H9 (cell line): ENCODE measurements around the gene GPR137B. TPM values are rescaled to one million over a fixed set of nuclear protein-coding genes. Genes with fewer than 3 reads are reported as not detected.

Source experiments
- DNase-seq: peaks from one replicate; pipeline ENCODE4 v3.0.0-alpha.2; 2017
- H2AFZ ChIP-seq: one replicate; pipeline ENCODE4 v1.6.1; 2013; ENCODE audit warnings: mild to moderate bottlenecking, low read length, control low read depth, moderate library complexity
- H2AK5ac ChIP-seq: 2 replicates; pipeline ENCODE4 v1.6.1; 2013; ENCODE audit warnings: low read length, control low read depth, mixed read lengths; ENCODE audit not compliant: insufficient read length
- H2BK120ac ChIP-seq: one replicate; pipeline ENCODE4 v1.6.1; 2013; ENCODE audit warnings: low read depth, mild to moderate bottlenecking, low read length, control low read depth, inconsistent platforms; ENCODE audit not compliant: poor library complexity, severe bottlenecking
- H2BK12ac ChIP-seq: 2 replicates; pipeline ENCODE4 v1.6.1; 2013; ENCODE audit warnings: low read length, control low read depth, mixed read lengths, low read depth; ENCODE audit not compliant: insufficient read length
- H2BK15ac ChIP-seq: 2 replicates; pipeline ENCODE4 v1.6.1; 2013; ENCODE audit warnings: low read depth, low read length, control low read depth
- H2BK20ac ChIP-seq: one replicate; pipeline ENCODE4 v1.6.1; 2013; ENCODE audit warnings: low read depth, mild to moderate bottlenecking, low read length, control low read depth, inconsistent platforms; ENCODE audit not compliant: poor library complexity, severe bottlenecking
- H2BK5ac ChIP-seq: 2 replicates; pipeline ENCODE4 v1.6.1; 2013; ENCODE audit warnings: low read length, control low read depth, mixed read lengths; ENCODE audit not compliant: insufficient read length
- H3K14ac ChIP-seq: 2 replicates; pipeline ENCODE4 v1.6.1; 2013; ENCODE audit warnings: low read length, control low read depth; ENCODE audit not compliant: insufficient read depth
- H3K18ac ChIP-seq: 2 replicates; pipeline ENCODE4 v1.6.1; 2013; ENCODE audit warnings: low read depth, mild to moderate bottlenecking, mixed read lengths, low read length, control low read depth; ENCODE audit not compliant: insufficient read length
- H3K23ac ChIP-seq: 2 replicates; pipeline ENCODE4 v1.6.1; 2013; ENCODE audit warnings: low read length, control low read depth, mixed read lengths, low read depth; ENCODE audit not compliant: insufficient read length
- H3K23me2 ChIP-seq: 2 replicates; pipeline ENCODE4 v1.6.1; 2013; ENCODE audit warnings: low read depth, mild to moderate bottlenecking, mixed read lengths, low read length, control low read depth; ENCODE audit not compliant: insufficient read length, poor library complexity, severe bottlenecking
- H3K27ac ChIP-seq: 2 replicates; pipeline ENCODE4 v1.5.1; 2013; ENCODE audit warnings: low read length, control low read depth, mixed read lengths, low read depth; ENCODE audit not compliant: insufficient read length
- H3K27me3 ChIP-seq: 2 replicates; pipeline ENCODE4 v1.6.1; 2013; ENCODE audit warnings: low read length, control low read depth, inconsistent platforms; ENCODE audit not compliant: insufficient read depth
- H3K4ac ChIP-seq: 2 replicates; pipeline ENCODE4 v1.6.1; 2013; ENCODE audit warnings: low read depth, mild to moderate bottlenecking, control low read depth, inconsistent platforms, low read length, moderate library complexity
- H3K4me1 ChIP-seq: 2 replicates; pipeline ENCODE4 v1.6.1; 2013; ENCODE audit warnings: low read length, control low read depth, inconsistent platforms; ENCODE audit not compliant: insufficient read depth
- H3K4me2 ChIP-seq: 2 replicates; pipeline ENCODE4 v1.6.1; 2013; ENCODE audit warnings: low read length, control low read depth, mixed read lengths; ENCODE audit not compliant: insufficient read length, insufficient read depth
- H3K56ac ChIP-seq: 2 replicates; pipeline ENCODE4 v1.6.1; 2013; ENCODE audit warnings: low read depth, mild to moderate bottlenecking, mixed read lengths, low read length, control low read depth; ENCODE audit not compliant: insufficient read length
- H3K79me1 ChIP-seq: 2 replicates; pipeline ENCODE4 v1.6.1; 2013; ENCODE audit warnings: low read depth, mild to moderate bottlenecking, moderate library complexity, low read length, control low read depth, inconsistent platforms; ENCODE audit not compliant: insufficient read depth, poor library complexity, severe bottlenecking
- H3K79me2 ChIP-seq: 2 replicates; pipeline ENCODE4 v1.6.1; 2013; ENCODE audit warnings: low read length, control low read depth, inconsistent platforms; ENCODE audit not compliant: insufficient read depth
- H3K9ac ChIP-seq: 2 replicates; pipeline ENCODE4 v1.6.1; 2013; ENCODE audit warnings: low read length, control low read depth, mixed read lengths; ENCODE audit not compliant: insufficient read length; ENCODE audit errors: extremely low read depth
- H3K9me3 ChIP-seq: one replicate; pipeline ENCODE4 v1.6.1; 2013; ENCODE audit warnings: low read depth, low read length, inconsistent platforms; ENCODE audit not compliant: control insufficient read depth
- H3T11ph ChIP-seq: one replicate; pipeline ENCODE4 v1.6.1; 2013; ENCODE audit warnings: mild to moderate bottlenecking, low read length, control low read depth, inconsistent platforms
- H4K20me1 ChIP-seq: one replicate; pipeline ENCODE4 v1.6.1; 2013; ENCODE audit not compliant: control insufficient read depth, insufficient read length, insufficient read depth
- H4K5ac ChIP-seq: 2 replicates; pipeline ENCODE4 v1.6.1; 2013; ENCODE audit warnings: low read depth, mild to moderate bottlenecking, mixed read lengths, low read length, control low read depth; ENCODE audit not compliant: insufficient read length
- H4K8ac ChIP-seq: replicated peaks from 2 replicates; pipeline ENCODE4 v1.6.1; 2013; ENCODE audit warnings: low read length, control low read depth, mixed read lengths, low read depth; ENCODE audit not compliant: insufficient read length
- H4K91ac ChIP-seq: 2 replicates; pipeline ENCODE4 v1.6.1; 2013; ENCODE audit warnings: low read depth, mild to moderate bottlenecking, moderate library complexity, mixed read lengths, low read length, control low read depth; ENCODE audit not compliant: insufficient read length
- H3K27ac Mint-ChIP-seq, 3 experiments: 2 replicates in 2 of 3; 3 replicates in 1 of 3; pipeline ENCODE4 v1.8.0; 2020 to 2021; ENCODE audit warnings: mixed read lengths in 3 of 3, mild to moderate bottlenecking in 1 of 3, moderate library complexity in 1 of 3
- H3K27me3 Mint-ChIP-seq: 2 replicates; pipeline ENCODE4 v1.8.0; 2021; ENCODE audit warnings: low read depth, mild to moderate bottlenecking, moderate library complexity, mixed read lengths
- H3K36me3 Mint-ChIP-seq, 3 experiments: 2 replicates in 2 of 3; 3 replicates in 1 of 3; pipeline ENCODE4 v1.8.0; 2020 to 2021; ENCODE audit warnings: low read depth in 3 of 3, mixed read lengths in 3 of 3; ENCODE audit not compliant: insufficient read depth in 1 of 3
- H3K4me1 Mint-ChIP-seq, 2 experiments: 2 replicates each; pipeline ENCODE4 v1.8.0; 2020; ENCODE audit warnings: mixed read lengths in 2 of 2
- H3K4me3 Mint-ChIP-seq, 2 experiments: 2 replicates in 1 of 2; 3 replicates in 1 of 2; pipeline ENCODE4 v1.8.0; 2020 to 2021; ENCODE audit warnings: mild to moderate bottlenecking in 2 of 2, mixed read lengths in 2 of 2, moderate library complexity in 1 of 2
- H3K9me3 Mint-ChIP-seq, 2 experiments: 2 replicates in 1 of 2; 3 replicates in 1 of 2; pipeline ENCODE4 v1.8.0; 2020; ENCODE audit warnings: mild to moderate bottlenecking in 2 of 2, mixed read lengths in 2 of 2, moderate library complexity in 1 of 2
- CTCF ChIP-seq: fragments of 200-600 bp; sonication (generic); conservative IDR thresholded peaks from 3 replicates; pipeline ENCODE4 v1.8.0; 2021; ENCODE audit warnings: antibody characterized with exemption, mild to moderate bottlenecking
- WGBS: extraction: QIAGEN DNeasy Blood & Tissue Kit; methylation state at CpG from one replicate; pipeline ENCODE4 v1.1.7; 2013; ENCODE audit warnings: missing lambda C conversion rate, low lambda C conversion rate, mixed read lengths; ENCODE audit not compliant: insufficient read length; ENCODE audit errors: extremely low coverage; 5-methylcytosine and 5-hydroxymethylcytosine counted together
- total RNA-seq: library from RNA; stranded (reverse); gene quantifications from 2 replicates; pipeline ENCODE4 v1.2.1, GENCODE V29; 2021

Gene GPR137B
- total RNA-seq, 1 experiment from 2014 or later: 5.9 TPM

- Histone ChIP-seq H4K20me1 (no peaks in the 10 kb centered on the region), H3K18ac (no peak overlapping the region), H3K27me3 (no peaks in the 10 kb centered on the region), H2BK120ac (no peak overlapping the region), H4K91ac (no peak overlapping the region), H3T11ph (no peak overlapping the region), H3K79me1 (no peaks in the 10 kb centered on the region), H3K79me2 (no peaks in the 10 kb centered on the region), H4K5ac (no peak overlapping the region), H3K4me1 (no peaks in the 10 kb centered on the region), H2BK20ac (no peak overlapping the region), H3K27ac (no peak overlapping the region), H3K23ac (no peak overlapping the region), H2AFZ (no peak overlapping the region), H2BK15ac (no peak overlapping the region), H3K14ac (no peak overlapping the region), H3K4me2 (no peak overlapping the region), H2AK5ac (no peak overlapping the region), H4K8ac (no peak overlapping the region), H3K9me3 (no peaks in the 10 kb centered on the region), H2BK5ac (no peak overlapping the region), H2BK12ac (no peak overlapping the region), H3K9ac (no peak overlapping the region), H3K4ac (no peak overlapping the region), H3K23me2 (no peaks in the 10 kb centered on the region), H3K56ac (no peak overlapping the region)
- Mint-ChIP-seq H3K4me3 (no peak overlapping the region), H3K9me3 (peaks cover 11 to 18% of the 10 kb centered on the region in 2 experiments; a peak in 4 of 5 replicates), H3K27ac (no peak overlapping the region), H3K4me1 (0 out of 4 replicates have a peak, but pooled peaks cover 0 to 2% of the 10 kb centered on the region in 2 experiments), H3K27me3 (peaks cover 2% of the 10 kb centered on the region), H3K36me3 (peaks cover 7 to 8% (median 7%) of the 10 kb centered on the region in 3 experiments)
- DNase-seq: no peak
- TF ChIP-seq CTCF: no peak
- WGBS: no CpG with 5 or more reads among the region's 5 CpGs
Measured at GRCh38 chr1:236092899-236093298, 49.4 kb upstream of the GPR137B start.
